HG03175 (cell line): Measurements from ENCODE around the gene OOSP1.
"Not testable (repeated sequence)": the region's sequence is repeated elsewhere in the genome, so short reads cannot be mapped to it uniquely, and the experiment has no call there.

Source experiments
- ATAC-seq: cut with Tn5 transposase; IDR thresholded peaks from one replicate; pipeline ENCODE4 v1.9.1; 2021; ENCODE audit warnings: mild to moderate bottlenecking, moderate library complexity; ENCODE audit not compliant: unreplicated experiment

OOSP1 gene, protein sequence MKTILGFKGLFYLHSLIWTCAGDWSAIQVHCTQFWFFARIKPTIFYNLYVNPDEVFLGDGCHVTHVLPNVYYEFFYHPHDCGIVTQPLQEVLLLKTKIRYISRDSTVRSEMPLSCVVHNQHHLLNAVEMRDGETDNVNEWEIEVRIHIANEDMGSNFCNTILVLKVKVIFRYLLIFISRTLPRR

DNA sequence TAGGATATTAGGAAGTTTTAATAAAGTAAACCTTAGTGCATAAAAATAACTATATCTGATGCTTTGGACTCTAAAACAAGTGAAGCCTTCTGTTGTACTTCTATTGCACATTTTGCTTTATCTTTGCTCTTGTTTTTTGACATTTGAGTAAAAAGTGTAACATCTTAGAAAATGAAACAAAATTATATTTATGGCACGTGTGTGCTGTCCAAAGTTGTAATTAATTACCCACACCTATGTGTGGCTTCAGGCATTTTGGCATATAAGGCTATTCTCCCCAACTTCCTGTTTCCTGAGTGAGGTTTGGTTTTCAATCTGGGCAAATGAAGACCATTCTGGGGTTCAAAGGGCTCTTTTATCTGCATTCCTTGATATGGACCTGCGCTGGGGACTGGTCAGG, at the start of gene OOSP1:
Gene OOSP1 (plus strand): TSS at position 301 of the 400 bp plus-strand sequence. CDS start 23 bp downstream, at position 324.
- ATAC-seq, result no peak

DNA sequence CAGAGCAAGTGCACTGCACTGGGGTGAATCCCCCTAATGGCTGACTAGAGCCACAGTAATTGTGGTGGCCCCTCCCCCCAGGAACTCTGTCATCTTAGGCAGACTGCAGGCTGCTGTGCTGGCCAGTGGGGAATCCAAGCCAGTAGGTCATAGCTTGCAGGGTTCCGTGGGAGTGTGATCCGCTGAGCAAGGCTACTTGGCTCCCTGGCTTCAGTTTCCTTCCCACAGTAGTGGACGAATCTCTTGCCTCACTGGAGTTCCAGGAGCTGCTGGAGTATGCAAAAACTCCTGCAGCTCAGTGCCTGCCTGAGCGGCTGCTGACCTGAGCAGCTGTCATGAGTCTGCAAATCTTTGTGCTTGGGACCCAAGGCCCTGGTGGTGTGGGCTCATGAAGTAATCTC, 46.5 kb upstream of the OOSP1 start:
- ATAC-seq, result no peak

GRCh38 chr11:59894616-59895015, 43.6 kb upstream of the OOSP1 start:
- no peak for ATAC-seq

DNA sequence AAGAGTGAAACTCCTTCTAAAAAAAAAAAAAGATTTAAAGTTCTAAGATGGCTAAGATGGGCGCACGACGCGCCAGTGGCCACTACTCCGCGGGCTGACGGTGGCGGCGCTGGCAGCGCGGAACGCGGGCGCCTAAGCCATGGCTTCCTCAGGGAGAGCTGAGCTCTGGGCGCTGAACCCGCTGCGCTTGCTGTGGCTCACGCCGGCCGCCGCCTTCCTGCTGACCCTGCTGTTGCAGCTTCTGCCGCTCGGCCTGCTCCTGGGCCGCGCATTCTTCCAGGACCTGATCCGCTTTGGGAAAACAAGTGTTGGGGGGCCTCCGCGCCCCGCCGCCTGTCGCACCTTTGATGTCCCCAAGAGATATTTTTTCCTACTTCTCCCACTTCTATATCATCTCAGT, 40.2 kb upstream of the OOSP1 start:
- ATAC-seq, result no peak

DNA sequence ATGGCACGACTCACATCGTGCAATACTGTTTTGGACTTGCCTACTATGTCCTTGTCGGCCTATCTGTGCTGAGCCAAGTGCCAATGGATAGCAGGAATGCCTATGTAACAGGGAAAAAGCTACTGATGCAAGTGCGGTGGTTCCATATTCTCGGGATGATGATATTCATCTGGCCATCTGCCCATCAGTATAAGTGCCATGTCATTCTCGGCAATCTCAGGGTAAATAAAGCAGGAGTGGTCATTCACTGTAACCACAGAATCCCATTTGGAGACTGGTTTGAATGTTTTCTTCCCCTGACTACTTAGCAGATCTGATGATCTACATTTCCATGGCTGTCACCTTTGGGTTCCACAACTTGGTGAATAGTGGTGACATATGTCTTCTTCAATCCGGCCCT, 39.6 kb upstream of the OOSP1 start:
- ATAC-seq, result no peak

DNA sequence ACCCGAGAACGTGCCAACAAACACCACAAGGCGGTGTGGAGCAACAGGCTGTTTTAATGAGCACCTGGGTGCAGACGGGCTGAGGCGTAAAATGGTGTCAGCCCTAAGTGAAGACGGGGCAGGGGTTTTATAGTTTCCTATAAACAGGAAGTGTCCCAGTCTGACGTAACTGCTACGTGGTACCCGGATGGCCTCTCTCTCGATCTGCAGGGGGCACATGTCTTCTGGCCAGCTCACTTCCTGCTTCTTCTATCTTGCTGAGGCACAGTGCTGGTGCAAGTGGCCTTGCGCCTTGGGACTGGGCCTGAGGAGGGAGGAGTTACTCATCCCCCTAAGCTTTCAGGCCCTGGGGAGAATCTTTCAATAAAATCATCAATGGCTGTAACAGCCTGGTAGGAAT, 38.7 kb upstream of the OOSP1 start:
- no peak for ATAC-seq

DNA sequence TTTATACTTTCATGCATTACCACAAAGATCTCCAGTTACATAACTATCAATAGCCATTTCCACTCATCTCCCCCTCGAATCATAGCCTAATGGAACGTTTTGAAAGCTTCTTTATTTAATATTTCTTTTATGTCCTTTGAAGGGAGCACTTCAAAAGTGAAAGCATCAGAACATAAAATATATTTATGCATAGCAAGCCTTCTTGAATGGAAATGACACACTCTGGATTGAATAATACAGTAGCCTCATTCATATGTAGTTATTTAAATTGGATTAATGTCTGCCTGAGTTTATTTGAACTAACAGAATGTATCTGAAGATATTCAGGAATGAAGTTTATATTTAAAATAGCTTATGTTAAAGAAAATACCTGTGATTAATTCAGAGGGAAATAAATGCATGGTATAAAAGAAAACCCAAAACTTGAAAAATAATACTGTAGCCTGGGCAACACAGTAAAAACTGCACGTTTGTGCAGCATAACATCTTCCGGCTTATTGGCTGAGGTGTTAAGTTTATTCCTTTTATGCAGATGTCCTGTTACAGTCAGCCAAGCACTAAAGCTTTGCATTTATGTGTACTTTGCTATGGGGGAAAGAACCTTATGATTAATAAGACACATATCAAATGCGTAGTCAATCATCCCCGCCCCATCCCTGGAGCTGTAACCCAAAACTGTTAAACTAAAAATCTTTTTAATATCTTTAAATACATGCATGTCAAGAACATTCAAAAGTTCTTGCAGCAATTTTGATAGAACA, 37.7 kb upstream of the OOSP1 start:
- no peak for ATAC-seq

DNA sequence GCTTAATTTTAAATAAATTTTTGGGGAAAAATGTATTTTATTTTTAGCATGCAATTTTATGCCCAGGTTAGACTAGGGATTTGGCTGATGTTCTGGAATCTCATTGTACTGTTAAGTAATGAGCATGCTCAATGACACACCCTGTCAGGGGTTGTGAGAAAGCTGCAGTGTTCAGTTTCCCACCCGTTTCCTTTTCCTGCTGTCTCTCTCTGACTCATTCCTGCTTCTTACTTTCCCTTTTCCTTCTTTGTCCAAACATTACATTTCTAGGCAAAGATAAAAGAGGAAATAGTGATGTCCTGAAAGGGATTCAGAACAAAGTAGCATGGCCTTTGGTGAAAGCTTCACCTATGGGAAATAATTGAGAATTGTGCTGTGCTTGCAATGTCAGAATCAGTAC, 36.9 kb upstream of the OOSP1 start:
- no peak for ATAC-seq

DNA sequence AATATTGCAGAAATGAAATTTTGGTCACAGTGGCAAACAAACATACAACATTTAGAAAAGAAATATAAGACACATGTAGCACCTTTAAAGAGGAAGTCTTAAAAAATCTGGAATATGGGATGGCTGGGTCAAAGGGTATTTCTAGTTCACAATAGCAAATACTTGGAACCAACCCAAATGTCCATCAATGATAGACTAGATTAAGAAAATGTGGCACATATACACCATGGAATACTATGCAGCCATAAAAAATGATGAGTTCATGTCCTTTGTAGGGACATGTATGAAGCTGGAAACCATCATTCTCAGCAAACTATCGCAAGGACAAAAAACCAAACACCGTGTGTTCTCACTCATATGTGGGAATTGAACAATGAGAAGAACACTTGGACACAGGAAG, 34.7 kb upstream of the OOSP1 start:
- ATAC-seq, result not testable (repeated sequence)

DNA sequence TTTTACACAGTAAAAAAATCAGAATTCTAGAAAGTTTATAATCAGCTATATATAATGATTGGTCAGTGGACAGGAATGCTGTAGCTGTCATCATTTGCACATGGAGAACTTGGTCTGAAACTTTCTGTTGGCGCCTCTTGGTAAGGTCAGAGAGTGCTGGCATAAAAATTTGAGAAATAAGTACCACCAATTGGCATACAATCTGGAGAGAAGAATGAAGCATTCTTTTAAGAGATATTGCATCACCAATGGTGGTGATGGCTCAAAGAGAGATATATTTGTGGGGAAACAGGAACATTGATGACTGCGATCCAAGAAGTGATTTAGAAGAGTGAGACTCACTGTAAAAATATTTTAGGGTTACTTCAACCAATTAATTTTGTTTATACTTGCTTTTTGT, 19.8 kb upstream of the OOSP1 start:
- no peak for ATAC-seq

DNA sequence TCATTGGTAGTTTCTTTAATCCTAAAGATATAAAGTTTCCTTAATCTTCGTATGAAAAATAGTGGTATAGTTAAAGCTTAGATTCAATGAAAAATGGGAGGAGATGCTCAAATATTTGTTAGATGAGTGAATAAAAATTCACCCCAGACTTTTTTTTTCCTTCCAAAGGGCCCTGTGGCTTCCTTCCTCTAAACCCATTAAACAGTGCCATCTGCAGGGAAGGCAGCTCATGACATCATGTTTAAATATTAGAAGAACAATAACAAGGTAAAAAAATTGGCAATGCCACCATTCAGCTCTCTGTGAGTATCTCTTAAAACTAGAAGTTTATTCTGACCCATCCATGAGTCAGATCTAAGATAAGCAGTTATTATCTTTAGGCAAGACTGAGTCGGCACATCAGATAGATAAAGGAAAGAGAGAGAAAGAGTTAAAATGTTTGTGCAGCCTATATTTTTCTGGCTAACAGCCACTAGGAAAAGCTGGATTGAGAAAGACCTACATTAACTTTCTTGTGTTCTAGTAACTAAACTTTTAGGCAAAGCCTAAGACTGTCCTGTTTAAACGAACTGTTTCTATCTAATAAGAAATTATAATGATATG, 19.1 kb upstream of the OOSP1 start:
- ATAC-seq, result no peak

- ATAC-seq, result no peak
These were observed 14.4 kb upstream of the OOSP1 start for GRCh38 chr11:59923813-59924212.

GRCh38 chr11:59931688-59932087, 6.5 kb upstream of the OOSP1 start:
- no peak for ATAC-seq

- no peak for ATAC-seq
These were observed 486 bp downstream of the OOSP1 start for GRCh38 chr11:59938718-59939117.

DNA sequence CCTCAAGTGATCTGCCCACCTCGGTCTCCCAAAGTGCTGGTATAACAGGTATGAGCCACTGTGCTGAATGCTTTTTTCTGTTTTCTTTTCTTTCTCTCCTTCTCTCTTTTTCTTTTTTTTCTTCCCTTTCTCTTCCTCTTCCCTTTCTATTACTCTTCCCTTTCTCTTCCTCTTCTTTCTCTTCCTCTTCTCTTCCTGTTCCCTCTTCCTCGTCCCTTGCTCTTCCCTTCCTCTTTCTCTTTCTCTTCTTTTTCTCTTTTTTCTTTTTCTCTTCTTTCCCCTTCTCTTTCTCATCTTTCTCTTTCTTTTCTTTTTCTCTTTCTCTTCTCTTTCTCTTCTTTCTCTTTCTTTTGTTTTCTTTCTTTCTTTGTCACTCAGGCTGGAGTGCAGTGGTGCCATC, 1.2 kb downstream of the OOSP1 start:
- ATAC-seq, result no peak

DNA sequence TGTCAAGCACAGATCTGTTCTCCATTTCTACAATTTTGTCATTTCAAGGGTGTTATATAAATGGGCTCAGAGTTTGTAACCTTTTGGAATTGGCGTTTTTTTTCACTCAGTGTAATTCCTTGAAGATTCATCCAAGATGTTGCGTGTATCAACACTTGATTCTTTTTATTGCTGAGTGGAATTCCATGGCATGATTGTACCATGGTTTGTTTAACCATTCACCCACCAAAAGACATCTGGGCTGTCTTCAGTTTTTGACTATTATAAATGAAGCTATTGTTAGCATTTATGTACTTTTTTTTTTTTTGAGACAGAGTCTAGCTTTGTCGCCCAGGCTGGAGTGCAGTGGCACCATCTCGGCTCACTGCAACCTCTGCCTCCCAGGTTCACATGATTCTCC, 2.9 kb downstream of the OOSP1 start:
- ATAC-seq, result no peak

- ATAC-seq, result no peak
These were observed 5.9 kb downstream of the OOSP1 start for GRCh38 chr11:59943997-59944714.

DNA sequence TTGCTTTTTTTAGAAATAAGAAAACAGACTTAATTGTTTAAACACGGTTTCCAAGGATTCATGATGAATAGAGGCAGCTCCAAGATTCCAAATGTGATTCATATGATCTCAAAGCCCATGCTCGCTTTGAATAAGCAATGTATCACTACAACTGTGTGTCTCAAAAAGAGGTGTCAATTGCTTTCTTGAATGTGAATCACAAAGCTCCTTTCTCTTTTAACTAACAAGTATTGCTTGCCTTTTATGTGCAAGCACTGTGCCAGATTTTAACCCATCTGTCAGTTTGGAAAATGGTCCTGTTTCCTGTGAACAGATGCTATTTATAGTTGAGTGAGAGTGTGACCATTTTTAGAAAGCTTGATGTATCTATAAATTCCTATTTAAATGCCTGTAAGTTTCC, 6.5 kb downstream of the OOSP1 start:
- no peak for ATAC-seq

DNA sequence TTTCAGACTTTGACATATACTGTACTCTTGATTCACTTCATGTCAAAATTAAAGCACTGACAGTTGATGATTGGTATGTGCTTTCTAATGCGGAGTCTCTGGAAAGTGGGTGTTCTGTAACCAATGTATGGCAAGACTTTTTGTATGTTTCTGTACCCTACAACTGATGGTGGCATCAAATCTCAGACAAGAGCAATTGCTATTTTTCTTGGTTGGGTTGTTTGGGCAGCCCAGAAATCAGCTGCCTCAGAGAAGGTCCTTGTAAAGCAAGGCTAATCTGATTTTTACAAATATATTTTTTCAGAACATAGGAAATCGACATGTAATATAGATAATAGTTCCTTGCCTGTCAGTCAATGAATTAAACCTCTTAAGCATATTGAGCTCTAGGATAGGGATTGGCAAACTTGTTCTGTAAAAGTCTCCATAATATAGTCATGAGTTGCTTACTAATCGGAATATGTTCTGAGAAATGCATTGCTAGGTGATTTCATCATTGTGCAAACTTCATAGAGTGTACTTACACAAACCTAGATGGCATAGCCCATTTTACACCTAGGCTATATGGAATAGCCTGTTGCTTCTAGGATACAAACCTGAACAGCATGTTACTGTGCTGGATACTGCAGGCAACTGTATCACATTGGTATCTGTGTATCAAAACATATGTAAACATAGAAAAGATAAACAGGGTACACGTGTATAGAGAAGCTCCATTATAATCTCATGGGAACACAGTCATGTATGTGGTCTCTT, 15.4 kb downstream of the OOSP1 start:
- ATAC-seq, result no peak

DNA sequence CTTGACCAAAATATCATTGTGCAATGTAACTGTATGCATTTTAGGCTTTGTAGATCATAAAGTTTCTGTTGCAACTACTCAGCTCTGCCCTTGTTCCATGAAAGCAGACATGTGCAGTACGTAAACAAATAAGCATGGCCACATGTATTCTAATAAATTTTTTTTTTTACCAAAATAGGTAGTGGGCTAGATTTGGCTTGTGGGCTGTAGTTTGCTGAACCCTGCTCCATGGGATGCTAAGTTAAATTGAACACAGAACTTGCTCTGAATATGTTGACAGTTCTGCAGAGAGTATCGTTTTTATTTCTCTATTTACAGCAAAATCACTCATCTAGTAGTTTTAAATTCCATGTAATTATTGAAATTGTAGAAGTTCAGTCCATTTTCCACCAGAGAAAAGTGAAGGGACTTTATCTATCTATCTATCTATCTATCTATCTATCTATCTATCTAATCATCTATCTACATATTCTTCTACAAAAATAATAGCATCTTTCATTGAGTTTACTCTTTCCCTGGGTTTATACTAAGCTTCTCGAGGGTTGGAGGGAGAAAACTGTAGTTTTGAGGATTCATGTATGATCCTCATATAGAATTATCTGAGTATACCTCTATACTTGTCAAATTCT, 16.1 kb downstream of the OOSP1 start:
- ATAC-seq, result no peak

DNA sequence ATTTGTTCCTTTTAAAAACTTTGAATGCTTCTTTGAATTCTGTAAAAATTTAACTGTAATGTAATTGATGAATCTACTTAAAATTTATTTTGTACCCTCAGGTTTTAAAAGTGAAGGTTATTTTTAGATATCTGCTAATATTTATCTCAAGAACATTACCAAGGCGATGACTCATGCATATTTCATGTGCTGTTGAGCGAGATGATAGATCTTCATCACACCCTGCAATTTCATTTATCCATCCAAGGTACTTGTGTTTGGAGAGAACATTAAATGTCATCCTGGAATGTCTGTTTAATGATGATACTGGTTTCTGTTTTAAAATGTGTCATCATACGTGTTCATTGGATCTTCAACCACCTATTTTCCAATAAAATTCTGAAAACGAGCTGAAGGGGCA, 18.9 kb downstream of the OOSP1 start:
- no peak for ATAC-seq
